Tibial artery (tissue), 4 donors: ENCODE data around the gene ADIPOR1.
"Not testable (repeated sequence)": the region's sequence is repeated elsewhere in the genome, so short reads cannot be mapped to it uniquely, and the experiment has no call there.

Source experiments
- DNase-seq, 2 donors: peaks; one replicate each; pipeline ENCODE4 v3.0.0-alpha.2; 2019
- H3K27ac ChIP-seq, 2 donors: fragments of 200-600 bp; sonication (generic) in 1 of 2; 1 replicate in 1 of 2; 2 replicates in 1 of 2; pipeline ENCODE4 v1.5.1; 2018 to 2019; ENCODE audit warnings: mild to moderate bottlenecking in 1 of 2
- H3K27me3 ChIP-seq, 2 donors: fragments of 200-600 bp; sonication (generic) in 1 of 2; one replicate each; pipeline versions ENCODE4 v1.5.1 to v1.6.0; 2016 to 2019
- H3K36me3 ChIP-seq, 3 donors: fragments of 200-600 bp; sonication (generic) in 2 of 3; one replicate each; pipeline ENCODE4 v1.5.1; 2016 to 2019; ENCODE audit warnings: mild to moderate bottlenecking in 2 of 3
- H3K4me1 ChIP-seq, 4 donors: fragments of 200-600 bp; sonication (generic) in 2 of 4; 1 replicate in 3 of 4; 2 replicates in 1 of 4; pipeline ENCODE4 v1.5.1; 2016 to 2019
- H3K4me3 ChIP-seq, 2 donors: fragments of 200-600 bp; sonication (generic) in 1 of 2; 1 replicate in 1 of 2; 2 replicates in 1 of 2; pipeline ENCODE4 v1.5.1; 2018 to 2019; ENCODE audit warnings: mild to moderate bottlenecking in 2 of 2
- H3K9me3 ChIP-seq, 3 donors: fragments of 200-600 bp; sonication (generic) in 1 of 3; one replicate each; pipeline ENCODE4 v1.5.1; 2016 to 2019
- CTCF ChIP-seq, 2 experiments: fragments of 200-600 bp in 1 of 2; fragments of 450-650 bp in 1 of 2; IDR thresholded peaks; one replicate each; pipeline ENCODE4 v1.5.1; 2017 to 2019; ENCODE audit warnings: antibody characterized with exemption in 2 of 2, mild to moderate bottlenecking in 1 of 2, moderate library complexity in 1 of 2
- intact Hi-C: fragments of 100-400 bp; cut with DNase I; formaldehyde crosslinking; loops from one replicate; pipeline ENCODE4 v1.15.0; 2023; ENCODE audit warnings: low total_unique reads

ADIPOR1 gene

GRCh38 chr1:202987922-202988583 is 29.9 kb upstream of the ADIPOR1 start:
- H3K27me3 ChIP-seq, result peaks cover 0 to 22% of the 10 kb centered on the region in 2 donors
- no peak for TF ChIP-seq CTCF (IDR thresholded peaks at IDR 0.05)
- DNase-seq, result no peak
- H3K4me3 ChIP-seq, result no peak overlapping the region
- H3K4me1 ChIP-seq, result no peaks in the 10 kb centered on the region
- no peaks in the 10 kb centered on the region for H3K36me3 ChIP-seq
- no peaks in the 10 kb centered on the region for H3K9me3 ChIP-seq
- no peak overlapping the region for H3K27ac ChIP-seq
- intact Hi-C loops, result no loop called here

GRCh38 chr1:202987255-202987654 is 29.1 kb upstream of the ADIPOR1 start:
- intact Hi-C loops, result no loop called here
- TF ChIP-seq CTCF (IDR thresholded peaks at IDR 0.05), result no peak
- Histone ChIP-seq H3K9me3 (no peaks in the 10 kb centered on the region), H3K36me3 (no peaks in the 10 kb centered on the region), H3K4me3 (no peak overlapping the region), H3K27me3 (peaks cover 0 to 22% of the 10 kb centered on the region in 2 donors), H3K4me1 (no peaks in the 10 kb centered on the region), H3K27ac (no peak overlapping the region)
- DNase-seq, result no peak

- intact Hi-C loops, H3K27ac ChIP-seq, H3K4me3 ChIP-seq, DNase-seq, H3K36me3 ChIP-seq, H3K4me1 ChIP-seq, H3K9me3 ChIP-seq: not testable (repeated sequence)
- H3K27me3 ChIP-seq, result peaks cover 0 to 19% of the 10 kb centered on the region in 2 donors
Measured at GRCh38 chr1:202986120-202986519, 28.0 kb upstream of the ADIPOR1 start.

- H3K4me3 ChIP-seq, result no peak overlapping the region
- TF ChIP-seq CTCF (IDR thresholded peaks at IDR 0.05), result no peak
- intact Hi-C loops, result no loop called here
- H3K9me3 ChIP-seq, result no peaks in the 10 kb centered on the region
- no peaks in the 10 kb centered on the region for H3K4me1 ChIP-seq
- H3K27me3 ChIP-seq, result peaks cover 0 to 7% of the 10 kb centered on the region in 2 donors
- H3K36me3 ChIP-seq, result no peaks in the 10 kb centered on the region
- no peak overlapping the region for H3K27ac ChIP-seq
- DNase-seq, result no peak
Measured at GRCh38 chr1:202982715-202983430, 24.8 kb upstream of the ADIPOR1 start.

GRCh38 chr1:202981939-202982338 is 23.8 kb upstream of the ADIPOR1 start:
- no peaks in the 10 kb centered on the region for H3K9me3 ChIP-seq
- no peaks in the 10 kb centered on the region for H3K36me3 ChIP-seq
- intact Hi-C loops, result no loop called here
- H3K27me3 ChIP-seq, result peaks cover 0 to 12% of the 10 kb centered on the region in 2 donors
- DNase-seq, result no peak
- no peak overlapping the region for H3K27ac ChIP-seq
- H3K4me1 ChIP-seq, result no peaks in the 10 kb centered on the region
- no peak overlapping the region for H3K4me3 ChIP-seq
- no peak for TF ChIP-seq CTCF (IDR thresholded peaks at IDR 0.05)

- intact Hi-C loops, result no loop called here
- H3K4me1 ChIP-seq, result no peaks in the 10 kb centered on the region
- H3K4me3 ChIP-seq, result no peak overlapping the region
- no peaks in the 10 kb centered on the region for H3K36me3 ChIP-seq
- no peak overlapping the region for H3K27ac ChIP-seq
- H3K9me3 ChIP-seq, result no peaks in the 10 kb centered on the region
- no peak for DNase-seq
- H3K27me3 ChIP-seq, result peaks cover 0 to 9% of the 10 kb centered on the region in 2 donors
- no peak for TF ChIP-seq CTCF (IDR thresholded peaks at IDR 0.05)
Measured at GRCh38 chr1:202979459-202979858, 21.3 kb upstream of the ADIPOR1 start.
